ENCODE results near the gene P2RX7.

GRCh38 chr12:121158085-121158484 is 25.4 kb downstream of the P2RX7 start:
- no peak for TF ChIP-seq POLR2A (IDR thresholded peaks at IDR 0.05; ENCODE audit: low read depth, low read length)
- TF ChIP-seq TAF1 (IDR thresholded peaks at IDR 0.05; ENCODE audit: low read depth, low read length), result no peak
